Activated CD4-positive, CD25-positive, alpha-beta regulatory T cell treated with anti-CD3 and anti-CD28 coated beads, Interleukin-2, amount 50 U/mL, for 16 hours (primary cell): ENCODE measurements around the gene PERM1.
A peak's percentile ranks its signal among the peaks of the same experiment; 100 is the strongest.
"Not testable (repeated sequence)": the region's sequence is repeated elsewhere in the genome, so short reads cannot be mapped to it uniquely, and the experiment has no call there.

ENCODE experiments used
- DNase-seq: peaks from one replicate; pipeline ENCODE4 v3.0.0-alpha.2; 2020; ENCODE audit warnings: low read depth, low spot score

PERM1 gene

DNA sequence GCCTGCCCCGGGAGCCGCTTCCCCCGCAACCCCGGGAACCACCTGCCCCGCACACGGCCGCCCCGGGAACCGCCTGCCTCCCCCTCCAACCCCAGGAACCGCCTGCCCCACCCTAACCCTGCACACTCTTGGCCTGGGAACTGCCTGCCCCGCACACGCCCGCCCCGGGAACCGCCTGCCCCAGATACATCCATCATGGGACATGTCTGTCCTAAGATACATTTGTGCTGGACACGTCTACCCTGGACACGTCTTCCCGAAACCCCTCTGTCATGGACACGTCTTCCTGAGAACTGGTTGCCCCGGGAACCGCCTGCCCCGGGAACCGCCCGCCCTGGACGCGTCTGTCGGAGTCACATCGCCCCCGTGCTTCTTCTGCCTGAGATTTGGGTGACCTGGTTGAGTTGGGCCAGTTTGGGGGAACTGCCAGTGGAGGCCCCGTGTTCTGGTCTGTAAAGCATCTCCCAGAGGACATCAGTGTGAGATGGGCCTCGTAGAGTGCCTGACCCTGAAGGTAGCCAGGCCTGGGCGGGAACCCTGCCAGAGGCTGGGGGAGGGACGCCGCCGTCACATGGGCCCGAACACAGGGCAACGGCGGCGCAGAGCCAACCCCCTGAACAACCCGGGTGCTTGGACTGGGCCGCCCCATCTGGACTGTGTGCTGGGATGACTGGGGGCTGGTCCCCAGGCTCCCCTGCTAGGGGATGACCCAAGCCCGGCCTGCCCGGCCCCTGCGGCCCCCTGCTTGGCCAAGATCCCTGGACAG, 3.6 kb downstream of the PERM1 start:
- DNase-seq, result no peak

DNA sequence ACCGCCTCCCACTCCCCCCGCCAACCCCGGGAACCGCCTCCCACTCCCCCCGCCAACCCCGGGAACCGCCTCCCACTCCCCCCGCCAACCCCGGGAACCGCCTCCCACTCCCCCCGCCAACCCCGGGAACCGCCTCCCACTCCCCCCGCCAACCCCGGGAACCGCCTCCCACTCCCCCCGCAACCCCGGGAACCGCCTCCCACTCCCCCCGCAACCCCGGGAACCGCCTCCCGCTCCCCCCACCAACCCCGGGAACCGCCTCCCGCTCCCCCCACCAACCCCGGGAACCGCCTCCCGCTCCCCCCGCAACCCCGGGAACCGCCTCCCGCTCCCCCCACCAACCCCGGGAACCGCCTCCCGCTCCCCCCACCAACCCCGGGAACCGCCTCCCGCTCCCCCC, 5.1 kb downstream of the PERM1 start:
- not testable (repeated sequence) for DNase-seq

DNA sequence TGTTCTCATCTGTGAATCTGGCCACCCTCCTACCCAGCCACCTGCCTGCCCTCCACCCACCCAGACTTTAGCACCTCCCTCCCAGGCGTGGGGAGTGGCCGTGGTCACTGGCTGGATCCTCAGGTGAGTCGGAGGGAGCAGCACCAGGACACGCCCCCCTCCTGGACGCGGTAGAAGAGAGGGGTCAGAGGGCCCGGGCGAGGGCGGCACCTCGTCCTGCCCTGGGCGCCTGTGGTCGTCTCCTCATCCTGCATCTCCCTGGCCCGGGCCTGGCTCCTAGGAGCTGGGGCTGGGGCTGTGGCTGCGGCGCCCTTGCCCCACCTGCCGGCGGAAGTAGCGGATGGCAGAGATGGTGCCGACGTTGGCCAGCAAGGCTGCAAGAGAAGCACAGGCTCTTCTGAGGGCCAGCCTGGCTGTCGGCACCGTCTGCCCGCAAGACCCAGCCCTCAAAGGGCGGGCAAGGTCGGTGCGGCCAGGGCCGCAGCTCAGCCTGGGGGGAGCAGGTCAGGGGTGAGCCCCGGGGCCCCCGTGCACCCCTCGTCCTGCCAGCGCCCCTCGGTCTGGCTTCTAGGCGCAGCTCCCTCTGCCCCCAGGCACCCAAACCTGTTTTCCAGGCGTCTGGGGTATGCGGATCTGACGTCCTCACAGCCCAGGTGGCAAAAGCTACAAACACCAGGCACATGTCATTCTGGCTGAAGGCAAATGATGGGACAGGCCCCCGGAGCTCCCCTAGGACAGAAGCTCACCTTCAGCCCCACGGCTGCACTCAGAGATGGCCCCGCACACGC, 5.8 kb downstream of the PERM1 start:
- peak; percentile 23 for DNase-seq

DNA sequence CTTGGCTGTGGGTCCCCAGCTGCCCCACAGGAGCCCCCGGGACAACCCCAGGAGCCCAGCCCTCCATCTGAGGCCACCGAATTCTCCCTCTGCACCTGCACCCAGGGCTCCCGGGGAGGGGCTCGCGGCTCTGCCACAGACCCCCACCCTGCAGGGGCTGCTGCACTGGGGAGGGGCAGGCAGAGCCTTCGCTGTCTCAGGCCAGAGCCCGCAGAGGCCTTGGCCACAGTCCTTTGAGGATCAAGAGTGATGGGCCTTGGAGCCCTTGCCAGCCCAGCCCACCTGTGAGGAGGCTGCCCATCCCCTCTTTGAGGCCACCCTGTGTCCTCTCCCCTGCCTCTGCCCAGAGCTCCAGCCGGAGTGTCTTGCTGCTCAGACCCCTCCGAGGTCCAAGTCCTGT, 6.5 kb downstream of the PERM1 start:
- DNase-seq, result no peak

DNA sequence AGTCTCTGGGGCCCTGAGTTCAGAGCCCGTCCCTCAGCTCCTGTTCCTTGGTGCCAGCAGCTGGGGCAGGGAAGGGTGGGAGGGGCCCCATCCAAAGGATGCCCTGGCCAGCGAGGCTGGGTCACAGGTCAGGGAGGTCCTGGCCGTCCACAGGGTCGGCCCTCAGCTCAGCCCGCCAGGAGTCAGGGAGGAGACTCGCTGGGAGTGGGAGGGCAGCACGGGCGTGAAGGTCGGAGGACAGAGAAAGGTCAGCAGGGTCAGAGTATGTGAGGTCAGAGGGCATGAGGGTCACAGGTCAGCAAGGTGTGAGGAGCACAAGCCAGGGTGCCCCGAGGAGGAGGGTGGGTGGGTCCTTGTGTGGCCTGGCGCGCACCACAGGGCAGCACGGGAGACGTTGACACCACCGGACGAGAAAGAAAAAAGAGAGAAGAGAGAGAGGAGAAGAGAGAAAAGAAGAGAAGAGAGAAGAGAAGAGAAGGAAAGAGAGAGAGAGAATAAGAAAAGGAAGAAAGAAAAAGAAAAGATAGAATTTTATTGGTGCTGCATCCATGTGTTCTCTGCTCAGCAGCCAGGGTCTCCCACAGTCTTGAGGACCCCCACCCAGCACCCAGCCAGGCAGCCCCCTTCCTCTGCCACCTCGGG, 7.1 kb downstream of the PERM1 start:
- no peak for DNase-seq

DNA sequence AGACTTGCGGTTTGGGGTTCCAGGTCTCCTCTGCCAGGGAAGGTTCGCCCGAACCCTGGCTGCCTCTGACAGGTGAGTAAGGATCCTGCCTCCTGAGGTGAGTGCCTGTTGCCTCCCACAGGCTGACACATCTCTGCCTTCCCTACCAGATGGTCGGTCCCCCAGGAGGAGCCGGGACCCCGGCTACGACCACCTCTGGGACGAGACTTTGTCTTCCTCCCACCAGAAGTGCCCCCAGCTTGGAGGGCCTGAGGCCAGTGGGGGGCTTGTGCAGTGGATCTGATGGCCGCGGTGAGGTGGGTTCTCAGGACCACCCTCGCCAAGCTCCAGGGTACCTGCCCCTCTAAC, 7.6 kb downstream of the PERM1 start:
- no peak for DNase-seq

DNA sequence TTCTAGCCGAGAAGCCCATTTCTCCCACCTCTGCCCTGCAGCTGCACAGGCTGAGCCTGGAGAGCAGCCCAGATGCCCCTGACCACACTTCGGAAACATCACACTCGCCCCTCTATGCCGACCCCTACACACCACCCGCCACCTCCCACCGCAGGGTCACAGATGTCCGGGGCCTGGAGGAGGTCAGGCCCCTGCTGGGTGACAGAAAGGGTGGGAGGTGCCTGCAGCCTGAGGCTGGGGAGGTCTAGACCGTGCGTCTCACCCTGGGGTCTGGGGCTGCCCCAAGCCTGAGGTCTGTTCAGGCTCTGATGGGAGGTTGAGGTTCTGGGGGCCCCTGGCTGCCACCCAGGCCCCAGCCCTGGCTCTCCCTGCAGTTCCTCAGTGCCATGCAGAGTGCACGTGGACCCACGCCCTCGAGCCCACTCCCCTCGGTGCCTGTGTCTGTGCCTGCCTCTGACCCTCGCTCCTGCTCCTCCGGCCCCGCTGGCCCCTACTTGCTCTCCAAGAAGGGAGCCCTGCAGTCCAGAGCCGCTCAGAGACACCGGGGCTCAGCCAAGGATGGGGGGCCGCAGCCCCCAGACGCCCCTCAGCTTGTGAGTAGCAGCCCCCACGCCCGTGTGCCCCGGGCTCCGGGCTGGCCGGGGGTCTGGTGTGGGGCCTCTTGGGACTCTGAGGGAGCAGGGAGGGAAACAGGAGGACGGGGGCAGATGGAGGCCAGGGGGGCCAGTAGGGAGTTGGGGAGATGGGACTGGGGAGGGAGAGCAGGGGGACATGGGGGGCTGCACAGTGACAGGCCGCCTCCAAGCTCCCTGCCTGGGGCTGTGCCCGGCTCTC, 8.2 kb downstream of the PERM1 start:
- DNase-seq, result no peak

DNA sequence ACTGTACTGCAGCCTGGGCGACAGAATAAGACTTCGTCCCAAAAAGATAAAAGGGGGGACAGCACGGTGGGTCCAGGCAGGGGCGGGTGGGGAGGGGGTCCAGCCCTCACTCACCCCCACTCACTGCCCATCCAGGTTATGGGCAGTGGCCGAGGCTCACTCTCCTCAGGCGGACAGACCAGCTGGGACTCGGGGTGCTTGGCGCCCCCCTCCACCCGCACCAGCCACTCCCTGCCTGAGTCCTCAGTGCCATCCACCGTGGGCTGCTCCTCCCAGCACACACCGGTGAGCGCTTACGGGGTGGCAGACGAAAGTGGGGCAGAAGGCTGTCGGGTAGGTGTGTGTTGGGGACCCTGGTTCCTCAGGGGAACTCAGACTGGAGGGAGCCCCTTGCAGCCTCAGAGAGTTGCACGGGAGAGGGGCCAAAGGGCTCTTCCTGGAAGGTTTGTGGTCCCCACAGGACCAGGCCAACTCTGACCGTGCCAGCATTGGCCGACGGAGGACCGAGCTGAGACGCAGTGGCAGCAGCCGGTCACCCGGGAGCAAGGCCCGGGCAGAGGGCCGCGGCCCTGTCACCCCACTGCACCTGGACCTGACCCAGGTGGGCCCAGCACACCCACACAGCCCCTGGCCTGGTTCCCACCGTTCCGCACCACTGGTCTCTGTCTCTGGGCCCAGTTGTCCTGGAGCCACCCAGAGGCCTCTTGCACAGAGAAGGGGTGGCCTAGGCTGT, 9.0 kb downstream of the PERM1 start:
- no peak for DNase-seq

DNA sequence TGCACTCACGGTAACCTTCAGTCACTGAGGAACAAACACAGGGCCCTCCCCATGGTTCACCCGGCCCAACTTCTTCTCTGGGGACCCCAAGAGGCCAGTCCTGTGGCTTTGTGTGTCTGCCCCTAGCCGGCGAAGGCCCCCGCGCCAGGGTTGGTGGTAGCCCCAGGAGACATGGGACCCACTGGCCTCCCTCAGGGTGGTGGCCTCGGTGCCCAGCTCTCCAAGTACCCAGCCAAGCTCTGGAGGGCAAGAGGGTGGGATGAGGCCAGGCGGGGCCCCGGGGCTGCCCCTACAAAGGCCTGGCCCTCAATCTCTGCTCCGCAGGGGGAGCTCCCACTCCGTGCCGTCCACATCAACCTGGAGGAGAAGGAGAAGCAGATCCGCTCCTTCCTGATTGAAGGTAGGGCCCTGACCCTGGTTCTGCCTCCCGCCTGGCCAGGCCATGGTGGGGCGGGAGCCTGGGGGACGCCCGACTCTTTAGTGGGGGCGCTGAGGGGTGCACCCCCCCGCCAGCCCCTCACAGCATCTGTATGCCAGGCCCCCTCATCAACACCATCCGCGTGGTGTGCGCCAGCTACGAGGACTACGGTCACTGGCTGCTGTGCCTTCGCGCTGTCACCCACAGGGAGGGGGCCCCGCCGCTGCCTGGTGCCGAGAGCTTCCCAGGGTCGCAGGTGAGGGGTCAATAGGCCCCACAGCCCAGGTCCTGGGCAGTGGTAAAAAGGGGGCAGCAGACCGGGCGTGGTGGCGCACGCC, 10.0 kb downstream of the PERM1 start:
- DNase-seq, result no peak

DNA sequence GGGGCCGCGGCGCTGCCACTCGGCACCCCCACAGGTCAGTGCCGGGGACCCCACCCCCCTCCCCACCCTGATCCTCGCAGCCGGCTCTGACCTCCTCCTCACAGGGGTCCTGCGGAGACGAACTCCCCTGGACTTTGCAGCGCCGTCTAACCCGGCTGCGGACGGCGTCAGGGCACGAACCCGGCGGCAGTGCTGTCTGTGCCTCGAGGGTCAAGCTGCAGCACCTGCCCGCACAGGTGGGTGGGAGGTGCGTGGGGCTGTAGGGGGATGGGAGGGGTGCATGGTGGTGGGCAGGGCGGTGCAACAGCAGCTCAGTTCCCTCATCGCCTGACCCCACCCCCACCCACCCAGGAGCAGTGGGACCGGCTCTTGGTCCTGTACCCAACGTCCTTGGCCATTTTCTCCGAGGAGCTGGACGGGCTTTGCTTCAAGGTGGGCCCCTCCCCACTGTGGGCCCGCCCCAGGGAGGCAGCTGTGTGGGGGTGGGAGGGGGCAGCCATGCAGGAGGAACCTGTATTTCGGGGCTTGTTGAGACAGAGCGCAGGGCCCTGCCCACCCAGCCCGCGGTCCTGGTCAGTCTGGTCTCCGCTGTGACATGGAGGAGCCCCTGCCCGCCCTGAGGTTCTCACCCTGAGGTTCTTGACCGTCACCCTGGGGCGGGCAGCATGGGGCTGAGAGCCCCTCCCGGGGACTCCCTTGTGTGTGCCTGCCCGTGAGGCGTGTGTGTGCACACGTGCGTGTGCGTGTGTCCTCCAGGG, 10.7 kb downstream of the PERM1 start:
- no peak for DNase-seq

DNA sequence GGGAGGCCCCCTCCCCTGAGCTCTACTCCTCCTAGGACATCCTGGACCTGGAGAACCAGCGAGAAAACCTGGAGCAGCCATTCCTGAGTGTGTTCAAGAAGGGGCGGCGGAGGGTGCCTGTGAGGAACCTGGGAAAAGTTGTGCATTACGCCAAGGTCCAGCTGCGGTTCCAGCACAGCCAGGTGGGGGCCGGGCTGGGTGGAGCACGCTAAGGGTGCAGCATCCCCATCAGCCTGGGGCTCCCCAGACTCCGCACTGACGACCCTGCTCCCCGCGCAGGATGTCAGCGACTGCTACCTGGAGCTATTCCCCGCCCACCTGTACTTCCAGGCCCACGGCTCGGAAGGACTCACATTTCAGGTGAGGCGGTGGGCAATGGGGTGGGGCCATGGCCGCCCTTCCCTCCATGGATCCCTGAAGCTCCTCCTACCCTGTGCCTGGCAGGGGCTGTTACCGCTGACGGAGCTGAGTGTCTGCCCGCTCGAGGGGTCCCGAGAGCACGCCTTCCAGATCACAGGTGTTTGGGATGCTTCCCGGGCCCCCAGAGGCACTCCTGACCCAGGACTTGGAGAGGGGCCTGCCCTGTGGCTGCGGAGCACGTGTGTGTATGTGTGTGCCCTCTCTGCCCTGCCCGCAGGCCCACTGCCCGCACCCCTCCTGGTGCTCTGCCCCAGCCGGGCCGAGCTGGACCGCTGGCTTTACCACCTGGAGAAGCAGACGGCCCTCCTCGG, 11.5 kb downstream of the PERM1 start:
- DNase-seq, result no peak

DNA sequence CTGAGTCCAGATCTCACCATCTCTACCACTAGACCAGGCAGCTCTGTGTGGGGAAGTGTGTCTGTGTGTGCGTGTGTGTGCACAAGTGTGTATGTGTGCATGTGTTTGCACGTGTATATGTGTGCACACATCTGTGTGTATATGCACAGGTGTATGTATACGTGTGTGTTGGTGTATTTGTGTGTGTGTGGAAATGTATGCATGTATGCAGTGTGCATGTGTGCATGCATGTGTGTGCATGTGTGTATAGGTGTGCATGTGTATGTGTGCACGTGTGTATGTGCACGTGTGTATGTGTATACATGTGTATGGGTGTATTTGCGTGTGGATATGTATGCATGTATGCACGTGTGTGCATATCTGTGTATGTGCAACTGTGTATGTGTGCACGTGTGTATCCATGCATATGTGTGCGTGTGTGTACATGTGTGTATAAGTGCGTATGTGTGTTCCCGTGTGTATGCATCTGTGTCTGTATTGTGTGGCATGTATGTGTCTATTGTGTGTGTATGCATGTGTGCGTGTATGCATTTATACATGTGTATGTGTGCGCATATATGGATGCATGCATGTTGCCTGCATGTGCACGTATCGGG, 12.5 kb downstream of the PERM1 start:
- DNase-seq, result no peak

DNA sequence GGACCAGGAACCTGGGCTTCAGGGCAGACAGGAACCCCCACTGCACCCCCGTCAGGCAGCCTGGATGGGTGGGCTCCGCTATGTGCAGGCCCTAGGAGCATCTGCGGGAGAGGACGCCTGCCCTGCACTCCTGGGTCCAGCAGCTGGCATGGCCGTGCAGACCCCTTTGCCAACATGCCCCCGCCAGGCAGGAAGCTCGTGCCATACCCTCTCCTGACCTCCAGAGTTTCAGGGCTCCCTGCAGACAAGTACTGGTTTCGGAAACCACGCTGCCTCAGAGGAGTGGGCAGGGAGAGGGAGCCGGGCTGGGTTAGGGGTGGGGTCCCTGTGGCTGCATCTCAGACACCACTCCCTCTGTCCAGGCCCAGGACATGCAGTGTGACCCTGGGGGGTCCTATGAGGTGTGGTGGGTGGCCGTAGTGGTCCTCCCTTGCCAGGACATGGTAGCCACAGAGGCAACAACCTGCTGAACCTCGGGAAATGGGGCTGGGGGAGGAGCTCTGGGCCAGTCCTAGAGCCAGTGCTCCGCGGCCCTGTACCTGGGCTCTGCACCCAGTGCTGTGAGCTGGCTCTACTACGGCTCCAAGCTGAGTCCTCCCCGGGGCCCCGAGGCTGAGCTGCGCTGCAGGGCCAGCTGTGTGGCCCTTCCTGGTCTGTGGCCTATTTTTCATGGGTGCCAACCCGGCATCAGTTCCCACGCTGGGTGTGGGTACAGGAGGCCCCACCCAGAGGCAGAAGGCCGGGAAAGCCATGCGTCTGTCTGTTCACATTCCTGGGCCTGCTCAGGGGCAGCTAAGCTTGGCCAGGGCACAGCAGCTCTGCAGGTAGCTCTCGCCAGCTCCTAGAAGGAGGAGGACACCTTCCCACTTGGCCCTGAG, 14.2 kb downstream of the PERM1 start:
- DNase-seq, result no peak

DNA sequence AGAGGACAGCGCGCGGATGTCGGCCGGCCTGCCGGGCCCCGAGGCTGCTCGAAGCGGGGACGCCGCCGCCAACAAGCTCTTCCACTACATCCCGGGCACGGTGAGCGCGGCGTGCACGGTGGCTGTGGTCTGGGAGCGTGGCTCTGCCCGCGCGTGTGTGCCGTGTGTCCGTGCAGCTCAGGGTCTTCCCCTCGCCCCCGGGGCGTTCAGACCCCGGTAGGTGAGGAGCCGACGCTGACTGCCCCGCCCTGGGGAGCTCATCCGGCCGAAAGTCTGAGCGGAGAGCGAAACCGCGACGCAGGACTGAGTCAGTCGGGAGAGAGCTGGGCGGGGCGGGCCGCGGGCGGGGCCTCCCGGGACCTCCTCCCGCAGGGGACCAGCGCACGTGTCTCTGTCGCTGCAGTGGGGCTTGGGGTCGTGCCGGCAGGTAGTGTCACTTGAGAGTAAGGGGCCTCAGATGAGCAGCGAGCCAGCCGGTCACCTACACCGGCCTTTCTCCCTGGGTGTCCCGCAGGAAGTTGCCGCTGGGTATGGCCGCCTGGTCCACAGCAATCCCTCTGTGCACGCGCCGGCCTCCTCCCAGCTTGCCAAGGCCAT, 15.1 kb downstream of the PERM1 start:
- peak; percentile 61 for DNase-seq

DNA sequence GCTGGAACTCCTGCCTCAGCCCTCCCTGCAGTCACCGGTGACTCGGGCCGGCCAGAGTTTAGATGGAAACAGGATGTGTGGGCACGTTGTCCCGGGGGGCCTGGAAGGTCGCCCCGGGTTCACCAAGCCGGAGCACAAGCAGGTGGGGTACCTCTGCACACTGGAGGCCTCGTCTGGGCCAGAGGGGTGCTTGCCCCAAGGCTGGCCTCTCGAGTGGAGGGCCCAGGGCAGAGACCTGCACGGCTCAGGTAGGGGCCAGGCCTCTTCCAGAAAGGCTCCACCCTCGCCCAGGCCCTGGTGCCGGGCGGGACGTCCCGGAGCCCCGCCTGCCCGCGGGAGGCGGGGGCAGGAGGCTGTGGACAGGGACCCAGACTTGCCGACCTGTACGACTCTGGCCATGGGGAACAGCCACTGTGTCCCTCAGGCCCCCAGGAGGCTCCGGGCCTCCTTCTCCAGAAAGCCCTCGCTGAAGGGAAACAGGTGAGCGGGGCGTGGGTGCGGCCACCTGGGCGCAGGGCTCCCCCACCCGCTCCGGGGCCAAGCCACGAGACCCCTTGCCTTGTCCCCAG, 15.7 kb downstream of the PERM1 start, which contains the start of gene PLEKHN1:
Gene PLEKHN1, plus strand, starts transcription at position 348 of the 569 bp plus-strand sequence. Its CDS starts 50 bp downstream, at position 398.
- DNase-seq, result no peak

DNA sequence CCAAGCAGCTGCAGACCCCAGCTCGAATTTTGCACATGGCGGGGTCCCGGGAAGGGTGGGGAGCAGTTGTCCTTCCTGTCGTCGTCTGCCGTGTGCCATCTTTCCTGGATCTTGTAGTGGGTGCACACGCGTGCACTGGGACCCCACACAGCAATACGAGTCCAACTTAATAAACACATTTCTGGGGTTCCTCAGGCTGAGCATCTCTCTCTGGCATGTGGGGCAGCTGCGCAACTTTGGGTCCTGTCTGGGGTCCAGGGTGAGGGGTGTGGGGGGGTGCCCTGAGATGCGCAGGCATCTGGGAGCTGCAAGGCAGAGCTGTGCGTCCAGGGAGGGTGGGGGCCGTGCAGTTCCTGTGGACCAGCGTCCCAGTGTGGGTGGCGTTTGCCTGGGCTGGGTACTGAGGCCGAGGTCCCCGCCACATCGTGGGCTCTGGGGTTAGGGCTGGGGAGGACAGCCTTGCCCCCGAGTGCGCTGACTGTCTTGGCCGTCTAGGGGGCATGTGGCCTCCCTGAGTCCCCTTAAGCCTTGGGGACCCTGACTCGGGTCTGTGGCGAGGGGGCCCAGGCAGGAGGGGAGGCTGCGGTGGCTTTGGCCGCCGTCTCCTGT, 16.3 kb downstream of the PERM1 start:
- no peak for DNase-seq
